Keratinocyte (primary cell): ENCODE measurements around the gene TEX12. TPM values are rescaled to one million over a fixed set of nuclear protein-coding genes. Genes with fewer than 3 reads are reported as not detected.
A peak's percentile ranks its signal among the peaks of the same experiment; 100 is the strongest.
"Not testable (repeated sequence)": the region's sequence is repeated elsewhere in the genome, so short reads cannot be mapped to it uniquely, and the experiment has no call there.

ENCODE experiments used
- DNase-seq: peaks from one replicate; pipeline ENCODE4 v3.0.0-alpha.2; 2011; ENCODE audit warnings: low read depth, missing footprints, low spot score
- FAIRE-seq: peaks from 2 replicates; lab custom pipeline; 2011; peaks lifted over from hg19 to GRCh38; lab: Jason Lieb, UNC
- H2AFZ ChIP-seq: 2 replicates; pipeline ENCODE4 v1.6.0; 2012; ENCODE audit warnings: low read length, control low read depth, inconsistent platforms; ENCODE audit not compliant: control insufficient read depth
- H3K27ac ChIP-seq: 2 replicates; pipeline ENCODE4 v1.5.1; 2011; ENCODE audit warnings: low read length; ENCODE audit not compliant: control insufficient read depth, insufficient read depth
- H3K27me3 ChIP-seq: 3 replicates; pipeline ENCODE4 v1.6.0; 2011; ENCODE audit warnings: low read length; ENCODE audit not compliant: control insufficient read depth, insufficient read depth; ENCODE audit errors: extremely low read depth
- H3K36me3 ChIP-seq, 2 experiments: 2 replicates in 1 of 2; 3 replicates in 1 of 2; pipeline ENCODE4 v1.5.1; 2011; ENCODE audit warnings: low read length in 2 of 2, mild to moderate bottlenecking in 1 of 2; ENCODE audit not compliant: control insufficient read depth in 2 of 2, insufficient read depth in 2 of 2; ENCODE audit errors: extremely low read depth in 1 of 2
- H3K4me1 ChIP-seq: 3 replicates; pipeline ENCODE4 v1.5.1; 2011; ENCODE audit warnings: low read length; ENCODE audit not compliant: control insufficient read depth, insufficient read depth; ENCODE audit errors: extremely low read depth
- H3K4me2 ChIP-seq: 3 replicates; pipeline ENCODE4 v1.6.0; 2011; ENCODE audit warnings: low read depth, low read length; ENCODE audit not compliant: control insufficient read depth, insufficient read depth; ENCODE audit errors: extremely low read depth
- H3K4me3 ChIP-seq, 3 experiments: fragments of 200-600 bp in 1 of 3; sonication (generic) in 1 of 3; 2 replicates in 2 of 3; 3 replicates in 1 of 3; pipeline ENCODE4 v1.5.1; 2011 to 2016; ENCODE audit warnings: low read length in 3 of 3, mild to moderate bottlenecking in 3 of 3, control low read depth in 2 of 3, inconsistent platforms in 1 of 3, low read depth in 1 of 3, mixed read lengths in 1 of 3, mixed run types in 1 of 3, moderate library complexity in 1 of 3; ENCODE audit not compliant: control insufficient read depth in 2 of 3, insufficient read depth in 2 of 3; ENCODE audit errors: extremely low read depth in 1 of 3
- H3K79me2 ChIP-seq: 2 replicates; pipeline ENCODE4 v1.6.0; 2012; ENCODE audit warnings: low read length; ENCODE audit not compliant: control insufficient read depth, insufficient read depth
- H3K9ac ChIP-seq: 3 replicates; pipeline ENCODE4 v1.6.0; 2011; ENCODE audit warnings: low read length; ENCODE audit not compliant: control insufficient read depth, insufficient read depth; ENCODE audit errors: extremely low read depth
- H3K9me1 ChIP-seq: 3 replicates; pipeline ENCODE4 v1.6.0; 2011; ENCODE audit warnings: low read length; ENCODE audit not compliant: control insufficient read depth, insufficient read depth; ENCODE audit errors: extremely low read depth
- H3K9me3 ChIP-seq: 2 replicates; pipeline ENCODE4 v1.5.1; 2012; ENCODE audit warnings: low read depth, low read length; ENCODE audit not compliant: control insufficient read depth
- H4K20me1 ChIP-seq: 3 replicates; pipeline ENCODE4 v1.6.0; 2011; ENCODE audit warnings: low read length; ENCODE audit not compliant: control insufficient read depth, insufficient read depth; ENCODE audit errors: extremely low read depth
- EZH2 ChIP-seq: IDR thresholded peaks from one replicate; pipeline ENCODE4 v1.6.1; 2012; ENCODE audit warnings: inconsistent platforms, mild to moderate bottlenecking, low read length, moderate library complexity
- dilution Hi-C: fragments of 300-500 bp; cut with MboI; formaldehyde crosslinking; loops from one replicate; pipeline ENCODE4 v1.7.0; 2020; ENCODE audit warnings: low sequenced_read_pairs; ENCODE audit not compliant: extremely low pct_ligation_motif_present
- polyA plus RNA-seq, 5 experiments: library from polyadenylated mRNA; depleted of rRNA in 3 of 5; stranded (reverse) in 3 of 5; stranded (forward) in 1 of 5; unstranded in 1 of 5; fragments of >200 nt; gene quantifications; 1 replicate in 1 of 5; 2 replicates in 3 of 5; 3 replicates in 1 of 5; pipeline versions ENCODE4 v1.2.1 to v1.2.3, GENCODE V29; 2011 to 2012; ENCODE audit warnings: missing spikeins in 2 of 5, low read depth in 1 of 5, low replicate concordance in 1 of 5
- TF ChIP-seq, protein P1 (sequence below), 3 experiments: IDR thresholded peaks in 1 of 3; conservative IDR thresholded peaks in 1 of 3; optimal IDR thresholded peaks in 1 of 3; 2 replicates in 2 of 3; 3 replicates in 1 of 3; pipeline versions ENCODE3 to v1.5.1; 2011; ENCODE audit warnings: low read length in 3 of 3, mild to moderate bottlenecking in 3 of 3, moderate library complexity in 2 of 3, control low read depth in 1 of 3, inconsistent platforms in 1 of 3; ENCODE audit not compliant: insufficient read depth in 2 of 3; ENCODE audit errors: extremely low read depth in 1 of 3

The TEX12 gene
- polyA plus RNA-seq, 1 donor (not counting 4 experiments of a cell fraction or from before 2014, with no cell fraction given): not detected

DNA sequence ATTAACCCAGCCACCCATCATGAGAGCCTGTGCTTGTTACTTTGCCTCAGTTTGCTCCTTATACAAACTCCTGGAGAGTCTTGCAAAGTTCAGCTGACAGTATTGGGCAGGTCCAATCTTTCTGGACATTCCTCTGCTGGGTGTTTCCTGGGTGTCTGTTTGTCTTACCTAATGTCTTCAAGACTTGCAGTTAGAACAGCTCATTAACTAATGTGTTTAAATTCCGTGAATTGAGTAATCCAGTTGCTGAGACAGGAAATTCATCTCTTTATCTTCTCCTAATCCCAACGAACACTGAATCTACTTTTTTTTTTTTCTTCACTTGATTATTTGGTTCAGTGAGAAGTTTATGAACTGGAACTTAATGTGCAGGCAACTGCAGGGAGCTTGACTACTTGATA, 28.8 kb downstream of the TEX12 start:
- H3K4me2 ChIP-seq: peak overlapping the region; percentile 53
- no peaks in the 10 kb centered on the region for H3K9me1 ChIP-seq
- TF ChIP-seq, protein P1, sequence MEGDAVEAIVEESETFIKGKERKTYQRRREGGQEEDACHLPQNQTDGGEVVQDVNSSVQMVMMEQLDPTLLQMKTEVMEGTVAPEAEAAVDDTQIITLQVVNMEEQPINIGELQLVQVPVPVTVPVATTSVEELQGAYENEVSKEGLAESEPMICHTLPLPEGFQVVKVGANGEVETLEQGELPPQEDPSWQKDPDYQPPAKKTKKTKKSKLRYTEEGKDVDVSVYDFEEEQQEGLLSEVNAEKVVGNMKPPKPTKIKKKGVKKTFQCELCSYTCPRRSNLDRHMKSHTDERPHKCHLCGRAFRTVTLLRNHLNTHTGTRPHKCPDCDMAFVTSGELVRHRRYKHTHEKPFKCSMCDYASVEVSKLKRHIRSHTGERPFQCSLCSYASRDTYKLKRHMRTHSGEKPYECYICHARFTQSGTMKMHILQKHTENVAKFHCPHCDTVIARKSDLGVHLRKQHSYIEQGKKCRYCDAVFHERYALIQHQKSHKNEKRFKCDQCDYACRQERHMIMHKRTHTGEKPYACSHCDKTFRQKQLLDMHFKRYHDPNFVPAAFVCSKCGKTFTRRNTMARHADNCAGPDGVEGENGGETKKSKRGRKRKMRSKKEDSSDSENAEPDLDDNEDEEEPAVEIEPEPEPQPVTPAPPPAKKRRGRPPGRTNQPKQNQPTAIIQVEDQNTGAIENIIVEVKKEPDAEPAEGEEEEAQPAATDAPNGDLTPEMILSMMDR (optimal IDR thresholded peaks at IDR 0.05 in 1 of 3, IDR thresholded peaks at IDR 0.05 in 1 of 3, conservative IDR thresholded peaks at IDR 0.05 in 1 of 3; ENCODE audit: extremely low read depth in 1 of 3, insufficient read depth in 2 of 3, low read length in 3 of 3): no peak
- no peak for TF ChIP-seq EZH2
- peak overlapping the region in 1 of 3 experiments; percentile 11 for H3K4me3 ChIP-seq
- dilution Hi-C loops: no loop called here
- peak overlapping the region; percentile 50 for H2AFZ ChIP-seq
- H4K20me1 ChIP-seq: no peaks in the 10 kb centered on the region
- H3K9me3 ChIP-seq: no peaks in the 10 kb centered on the region
- H3K79me2 ChIP-seq: no peaks in the 10 kb centered on the region
- peak; percentile 67 for FAIRE-seq
- DNase-seq: peak; percentile 45
- no peaks in the 10 kb centered on the region for H3K27me3 ChIP-seq
- H3K36me3 ChIP-seq: no peaks in the 10 kb centered on the region
- H3K9ac ChIP-seq: no peak overlapping the region
- H3K27ac ChIP-seq: peak overlapping the region; percentile 4
- peaks cover 16% of the 10 kb centered on the region for H3K4me1 ChIP-seq

DNA sequence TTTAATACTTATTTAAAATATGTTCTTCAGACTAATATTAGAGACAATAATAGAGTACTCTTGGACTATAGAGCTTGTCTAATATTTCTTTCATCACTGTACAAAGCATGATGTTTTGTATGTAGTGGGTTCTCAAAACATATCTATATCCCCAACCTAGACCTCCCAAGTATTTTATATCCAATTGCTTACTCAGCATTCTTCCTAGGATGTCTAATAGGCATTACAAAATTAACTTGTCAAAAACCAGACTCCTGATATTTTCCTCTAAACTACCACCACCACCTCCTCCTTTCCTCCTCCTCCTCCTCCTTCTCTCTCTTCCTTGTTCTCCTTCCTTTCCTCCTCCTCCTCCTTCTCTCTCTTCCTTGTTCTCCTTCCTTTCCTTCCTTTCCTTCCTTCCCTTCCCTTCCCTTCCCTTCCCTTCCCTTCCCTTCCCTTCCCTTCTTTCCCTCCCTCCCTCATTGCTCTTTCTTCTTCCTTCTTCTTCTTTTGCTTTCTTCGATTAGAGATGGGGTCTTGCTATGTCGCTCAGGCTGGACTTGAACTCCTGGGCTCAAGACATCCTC, 29.4 kb downstream of the TEX12 start:
- FAIRE-seq: no peak
- TF ChIP-seq, protein P1 (optimal IDR thresholded peaks at IDR 0.05 in 1 of 3, IDR thresholded peaks at IDR 0.05 in 1 of 3, conservative IDR thresholded peaks at IDR 0.05 in 1 of 3; ENCODE audit: extremely low read depth in 1 of 3, insufficient read depth in 2 of 3, low read length in 3 of 3): no peak
- no peak for TF ChIP-seq EZH2
- no peak overlapping the region for H3K27ac ChIP-seq
- no peaks in the 10 kb centered on the region for H3K27me3 ChIP-seq
- H3K4me3 ChIP-seq: no peak overlapping the region
- H3K4me2 ChIP-seq: peak overlapping the region; percentile 53
- no peak for DNase-seq
- no peaks in the 10 kb centered on the region for H3K79me2 ChIP-seq
- H3K9me1 ChIP-seq: no peaks in the 10 kb centered on the region
- H2AFZ ChIP-seq: no peak overlapping the region
- H3K36me3 ChIP-seq: no peaks in the 10 kb centered on the region
- dilution Hi-C loops: no loop called here
- H4K20me1 ChIP-seq: no peaks in the 10 kb centered on the region
- peaks cover 16% of the 10 kb centered on the region for H3K4me1 ChIP-seq
- H3K9ac ChIP-seq: no peak overlapping the region
- H3K9me3 ChIP-seq: no peaks in the 10 kb centered on the region

DNA sequence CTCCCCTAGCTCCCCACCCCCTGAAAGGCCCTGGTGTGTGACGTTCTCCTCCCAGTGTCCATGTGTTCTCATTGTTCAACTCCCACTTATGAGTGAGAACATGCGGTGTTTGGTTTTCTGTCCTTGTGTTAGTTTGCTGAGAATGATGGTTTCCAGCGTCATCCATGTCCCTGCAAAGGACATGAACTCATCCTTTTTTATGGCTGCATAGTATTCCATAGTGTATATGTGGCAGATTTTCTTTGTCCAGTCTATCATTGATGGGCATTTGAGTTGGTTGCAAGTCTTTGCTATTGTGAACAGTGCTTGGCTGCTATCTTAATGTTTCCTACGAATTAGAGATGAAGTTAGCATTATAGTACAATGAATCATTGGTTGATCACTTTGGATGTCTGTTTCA, 31.9 kb downstream of the TEX12 start:
- H3K79me2 ChIP-seq, H3K9ac ChIP-seq, H3K36me3 ChIP-seq, H3K9me3 ChIP-seq, H3K27me3 ChIP-seq, H3K4me2 ChIP-seq, H3K27ac ChIP-seq, FAIRE-seq, dilution Hi-C loops, H2AFZ ChIP-seq, H3K4me3 ChIP-seq, H3K9me1 ChIP-seq, DNase-seq, H4K20me1 ChIP-seq: not testable (repeated sequence)
- peaks cover 13% of the 10 kb centered on the region for H3K4me1 ChIP-seq
